HS-5 (cell line): ENCODE measurements around the gene CTDSP2.

Source experiments
- DNase-seq: peaks from one replicate; pipeline ENCODE4 v3.0.0-alpha.2; 2012; ENCODE audit warnings: low read depth

CTDSP2 gene

GRCh38 chr12:57815177-57816000, 31.1 kb downstream of the CTDSP2 start:
- DNase-seq: no peak

- DNase-seq: no peak
These were observed 32.4 kb downstream of the CTDSP2 start for GRCh38 chr12:57813971-57814772.

- DNase-seq: no peak
These were observed 33.2 kb downstream of the CTDSP2 start for GRCh38 chr12:57813111-57813970.

GRCh38 chr12:57811028-57811755, 35.3 kb downstream of the CTDSP2 start:
- DNase-seq: no peak

GRCh38 chr12:57810450-57810849, 36.1 kb downstream of the CTDSP2 start:
- DNase-seq: peak; percentile 25

GRCh38 chr12:57809425-57809824, 37.1 kb downstream of the CTDSP2 start:
- DNase-seq: no peak

GRCh38 chr12:57808351-57808750, 38.2 kb downstream of the CTDSP2 start:
- no peak for DNase-seq

- DNase-seq: no peak
These were observed 39.2 kb downstream of the CTDSP2 start for GRCh38 chr12:57807285-57807684.

GRCh38 chr12:57806677-57807076, 39.9 kb downstream of the CTDSP2 start:
- no peak for DNase-seq

GRCh38 chr12:57803319-57803893, 43.1 kb downstream of the CTDSP2 start:
- DNase-seq: no peak

GRCh38 chr12:57802607-57803006, 43.9 kb downstream of the CTDSP2 start:
- DNase-seq: no peak

- DNase-seq: no peak
These were observed 45.6 kb downstream of the CTDSP2 start for GRCh38 chr12:57800965-57801364.

GRCh38 chr12:57797933-57798332, 48.6 kb downstream of the CTDSP2 start:
- no peak for DNase-seq

- DNase-seq: no peak
These were observed 49.5 kb downstream of the CTDSP2 start for GRCh38 chr12:57796996-57797395.

- no peak for DNase-seq
These were observed 51.2 kb downstream of the CTDSP2 start for GRCh38 chr12:57795354-57795753.

GRCh38 chr12:57793920-57794319, 52.6 kb downstream of the CTDSP2 start:
- peak; percentile 70 for DNase-seq

- no peak for DNase-seq
These were observed 62.7 kb downstream of the CTDSP2 start for GRCh38 chr12:57783861-57784260.

GRCh38 chr12:57783466-57783801, 63.1 kb downstream of the CTDSP2 start:
- no peak for DNase-seq

GRCh38 chr12:57782608-57783465, 63.7 kb downstream of the CTDSP2 start, which contains the start of gene TSFM:
Gene TSFM, plus strand, starts transcription at chr12:57782787. Its CDS starts 15 bp downstream, at chr12:57782802.
- DNase-seq: peak; percentile 78

GRCh38 chr12:57782243-57782607, 64.3 kb downstream of the CTDSP2 start:
- no peak for DNase-seq
